Activated CD8-positive, alpha-beta T cell treated with anti-CD3 and anti-CD28 coated beads, Interleukin-2, amount 10 ng/mL, durations not matched to agents 7 days and 5 days (primary cell): ENCODE data around the gene TMEM132C. TPM values are rescaled to one million over a fixed set of nuclear protein-coding genes. Genes with fewer than 3 reads are reported as not detected.

Source experiments
- ATAC-seq: fragments of 150-1000 bp; cut with Tn5 transposase; one replicate; pipeline ENCODE4 v1.10.0; 2021; ENCODE audit warnings: moderate library complexity
- CTCF ChIA-PET: fragments of 350-600 bp; sonication (Branson Sonifier 250); formaldehyde crosslinking; loops from one replicate; lab custom pipeline; 2021; ENCODE audit warnings: antibody characterized with exemption; lab: Charles Lee
- POLR2A ChIA-PET: fragments of 350-600 bp; sonication (Branson Sonifier 250); formaldehyde crosslinking; loops from one replicate; lab custom pipeline; 2021; ENCODE audit warnings: antibody characterized with exemption; lab: Charles Lee
- DNase-seq: peaks from one replicate; pipeline ENCODE4 v3.0.0-alpha.2; 2020
- H3K27ac Mint-ChIP-seq: one replicate; pipeline ENCODE4 v1.8.0; 2021; ENCODE audit warnings: mild to moderate bottlenecking, mixed read lengths
- H3K27me3 Mint-ChIP-seq: one replicate; pipeline ENCODE4 v1.8.0; 2021; ENCODE audit warnings: low read depth, mixed read lengths
- H3K36me3 Mint-ChIP-seq: one replicate; pipeline ENCODE4 v1.8.0; 2021; ENCODE audit warnings: low read depth, mixed read lengths
- H3K4me1 Mint-ChIP-seq: one replicate; pipeline ENCODE4 v1.8.0; 2021; ENCODE audit warnings: low read depth, mixed read lengths
- H3K4me3 Mint-ChIP-seq: one replicate; pipeline ENCODE4 v1.8.0; 2021; ENCODE audit warnings: mild to moderate bottlenecking, mixed read lengths
- H3K9me3 Mint-ChIP-seq: one replicate; pipeline ENCODE4 v1.8.0; 2022; ENCODE audit warnings: mixed read lengths; ENCODE audit not compliant: insufficient read depth
- total RNA-seq, 2 experiments: library from RNA; stranded (reverse); gene quantifications; one replicate each; pipeline ENCODE4 v1.2.3, GENCODE V29; 2021

The TMEM132C gene
- total RNA-seq, 2 experiments from 2014 or later, result not detected

GRCh38 chr12:128695697-128696096, 428.7 kb downstream of the TMEM132C start:
- ChIA-PET POLR2A (no interaction called here), CTCF (no interaction called here)
- Mint-ChIP-seq H3K36me3 (no peaks in the 10 kb centered on the region), H3K9me3 (no peaks in the 10 kb centered on the region), H3K27ac (no peak overlapping the region), H3K4me3 (no peak overlapping the region), H3K27me3 (no peaks in the 10 kb centered on the region), H3K4me1 (no peaks in the 10 kb centered on the region)
- DNase-seq (no peak), ATAC-seq (no peak)

- ChIA-PET CTCF (no interaction called here), POLR2A (no interaction called here)
- ATAC-seq (no peak), DNase-seq (no peak)
- Mint-ChIP-seq H3K4me3 (no peak overlapping the region), H3K27me3 (no peaks in the 10 kb centered on the region), H3K4me1 (no peaks in the 10 kb centered on the region), H3K9me3 (no peaks in the 10 kb centered on the region), H3K36me3 (no peaks in the 10 kb centered on the region), H3K27ac (no peak overlapping the region)
These were observed 431.5 kb downstream of the TMEM132C start for GRCh38 chr12:128698301-128698972.

GRCh38 chr12:128699106-128699505, 432.1 kb downstream of the TMEM132C start:
- no peaks in the 10 kb centered on the region for H3K9me3 Mint-ChIP-seq
- ATAC-seq, result no peak
- no peaks in the 10 kb centered on the region for H3K36me3 Mint-ChIP-seq
- no peak for DNase-seq
- ChIA-PET POLR2A (no interaction called here), CTCF (no interaction called here)
- no peaks in the 10 kb centered on the region for H3K27me3 Mint-ChIP-seq
- no peak overlapping the region for H3K27ac Mint-ChIP-seq
- no peaks in the 10 kb centered on the region for H3K4me1 Mint-ChIP-seq
- no peak overlapping the region for H3K4me3 Mint-ChIP-seq

DNA sequence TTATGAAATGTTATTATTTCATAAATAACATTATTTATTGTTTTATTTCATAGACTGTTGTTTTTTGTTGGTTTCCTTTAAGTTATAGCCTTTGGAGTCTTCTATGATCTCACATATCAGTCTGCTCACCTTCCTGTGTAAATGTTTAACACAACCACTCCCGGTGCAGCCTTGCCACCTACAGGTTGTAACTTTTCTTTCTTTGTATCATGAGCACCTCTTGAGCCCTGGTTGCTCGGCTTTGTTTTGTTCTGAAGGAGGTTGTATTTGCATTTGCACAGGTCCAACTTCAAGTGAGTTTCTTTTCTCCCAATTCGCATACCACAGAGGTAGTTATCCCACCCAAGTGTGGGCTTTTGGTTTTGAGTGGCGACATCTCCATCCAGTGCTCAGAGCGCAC, 435.4 kb downstream of the TMEM132C start:
- no peaks in the 10 kb centered on the region for H3K9me3 Mint-ChIP-seq
- POLR2A ChIA-PET, result no interaction called here
- H3K4me1 Mint-ChIP-seq, result no peaks in the 10 kb centered on the region
- H3K4me3 Mint-ChIP-seq, result no peak overlapping the region
- DNase-seq (no peak), ATAC-seq (no peak)
- H3K27me3 Mint-ChIP-seq, result no peaks in the 10 kb centered on the region
- CTCF ChIA-PET, result no interaction called here
- no peaks in the 10 kb centered on the region for H3K36me3 Mint-ChIP-seq
- H3K27ac Mint-ChIP-seq, result no peak overlapping the region

GRCh38 chr12:128705140-128705539, 438.2 kb downstream of the TMEM132C start:
- CTCF ChIA-PET, result no interaction called here
- no peaks in the 10 kb centered on the region for H3K4me1 Mint-ChIP-seq
- H3K27ac Mint-ChIP-seq, result no peak overlapping the region
- no peaks in the 10 kb centered on the region for H3K9me3 Mint-ChIP-seq
- no peak overlapping the region for H3K4me3 Mint-ChIP-seq
- POLR2A ChIA-PET, result no interaction called here
- ATAC-seq (no peak), DNase-seq (no peak)
- H3K27me3 Mint-ChIP-seq, result no peaks in the 10 kb centered on the region
- H3K36me3 Mint-ChIP-seq, result no peaks in the 10 kb centered on the region

DNA sequence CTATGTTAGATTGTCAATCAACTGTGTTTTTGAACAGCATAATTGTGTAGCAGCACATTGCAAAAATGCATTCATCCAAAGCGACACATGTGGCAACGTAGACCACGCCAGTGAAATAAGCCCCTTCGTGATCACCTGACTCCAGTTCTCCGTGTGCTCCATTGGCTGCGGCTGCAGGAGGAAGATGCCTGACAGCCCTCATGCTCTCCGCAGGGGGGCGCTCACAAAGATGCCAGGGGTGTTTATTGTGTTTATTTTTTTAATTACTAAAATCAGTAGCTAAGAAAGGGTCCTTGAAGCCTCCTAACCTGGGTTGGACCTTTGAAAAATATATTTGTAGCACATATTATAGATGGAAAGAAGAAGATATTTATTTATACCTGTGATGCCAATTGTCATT, 440.5 kb downstream of the TMEM132C start:
- Mint-ChIP-seq H3K9me3 (no peaks in the 10 kb centered on the region), H3K4me1 (no peaks in the 10 kb centered on the region), H3K27me3 (no peaks in the 10 kb centered on the region), H3K36me3 (no peaks in the 10 kb centered on the region), H3K4me3 (no peak overlapping the region), H3K27ac (no peak overlapping the region)
- ChIA-PET CTCF (no interaction called here), POLR2A (no interaction called here)
- ATAC-seq, result no peak
- no peak for DNase-seq

- Mint-ChIP-seq H3K27me3 (no peaks in the 10 kb centered on the region), H3K36me3 (no peaks in the 10 kb centered on the region), H3K9me3 (no peaks in the 10 kb centered on the region), H3K4me1 (no peaks in the 10 kb centered on the region), H3K27ac (no peak overlapping the region), H3K4me3 (no peak overlapping the region)
- DNase-seq, result no peak
- CTCF ChIA-PET, result no interaction called here
- POLR2A ChIA-PET, result no interaction called here
- ATAC-seq, result no peak
These were observed 441.8 kb downstream of the TMEM132C start for GRCh38 chr12:128708789-128709188.

DNA sequence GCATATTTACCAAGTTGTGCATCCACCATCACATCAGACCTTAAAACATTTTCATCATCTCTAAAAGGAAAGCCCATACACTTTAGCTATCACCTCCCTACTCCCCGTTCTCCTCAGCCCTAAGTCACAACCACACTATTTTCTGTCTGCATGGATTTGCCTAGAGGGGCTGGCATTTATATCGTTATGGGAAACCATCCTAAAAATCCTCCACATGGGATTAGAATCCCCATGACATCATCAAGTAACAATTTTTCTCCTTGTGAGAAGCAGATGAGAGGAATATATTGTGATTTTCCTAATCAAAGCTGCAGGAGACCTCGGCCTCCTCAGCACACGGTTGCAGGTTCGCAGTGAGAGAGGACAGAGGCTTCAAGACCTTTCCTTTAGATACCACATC, 442.7 kb downstream of the TMEM132C start:
- Mint-ChIP-seq H3K27me3 (no peaks in the 10 kb centered on the region), H3K4me1 (no peaks in the 10 kb centered on the region), H3K9me3 (peaks cover 3% of the 10 kb centered on the region), H3K4me3 (no peak overlapping the region), H3K27ac (no peak overlapping the region), H3K36me3 (no peaks in the 10 kb centered on the region)
- no peak for ATAC-seq
- POLR2A ChIA-PET, result no interaction called here
- CTCF ChIA-PET, result no interaction called here
- DNase-seq, result no peak

DNA sequence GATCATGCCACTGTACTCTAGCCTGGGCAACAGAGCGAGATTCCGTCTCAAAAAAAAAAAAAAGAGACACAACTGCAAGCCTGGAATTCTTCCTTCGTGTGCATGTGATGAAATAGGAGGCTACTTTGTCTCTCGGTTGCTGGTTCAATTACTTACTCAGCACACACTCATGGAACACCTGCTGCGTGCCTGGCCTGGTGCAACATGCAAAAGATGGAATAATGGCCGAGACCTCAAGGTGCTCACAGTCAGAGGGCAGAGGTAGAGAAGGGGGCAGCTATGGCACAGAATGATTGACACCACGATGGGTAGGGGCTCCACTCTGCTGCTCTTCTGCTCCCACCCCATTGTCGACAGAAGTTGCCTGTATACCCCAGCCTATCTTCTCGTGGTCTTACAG, 444.5 kb downstream of the TMEM132C start:
- ChIA-PET CTCF (no interaction called here), POLR2A (no interaction called here)
- no peak overlapping the region for H3K4me3 Mint-ChIP-seq
- H3K27ac Mint-ChIP-seq, result no peak overlapping the region
- no peaks in the 10 kb centered on the region for H3K4me1 Mint-ChIP-seq
- H3K36me3 Mint-ChIP-seq, result no peaks in the 10 kb centered on the region
- no peak for DNase-seq
- peaks cover 3% of the 10 kb centered on the region for H3K9me3 Mint-ChIP-seq
- ATAC-seq, result no peak
- no peaks in the 10 kb centered on the region for H3K27me3 Mint-ChIP-seq

- CTCF ChIA-PET, result no interaction called here
- Mint-ChIP-seq H3K4me1 (no peaks in the 10 kb centered on the region), H3K4me3 (no peak overlapping the region), H3K27me3 (no peaks in the 10 kb centered on the region), H3K27ac (no peak overlapping the region), H3K36me3 (no peaks in the 10 kb centered on the region), H3K9me3 (peaks cover 3% of the 10 kb centered on the region)
- DNase-seq (no peak), ATAC-seq (no peak)
- POLR2A ChIA-PET, result no interaction called here
These were observed 445.7 kb downstream of the TMEM132C start for GRCh38 chr12:128712622-128713021.

DNA sequence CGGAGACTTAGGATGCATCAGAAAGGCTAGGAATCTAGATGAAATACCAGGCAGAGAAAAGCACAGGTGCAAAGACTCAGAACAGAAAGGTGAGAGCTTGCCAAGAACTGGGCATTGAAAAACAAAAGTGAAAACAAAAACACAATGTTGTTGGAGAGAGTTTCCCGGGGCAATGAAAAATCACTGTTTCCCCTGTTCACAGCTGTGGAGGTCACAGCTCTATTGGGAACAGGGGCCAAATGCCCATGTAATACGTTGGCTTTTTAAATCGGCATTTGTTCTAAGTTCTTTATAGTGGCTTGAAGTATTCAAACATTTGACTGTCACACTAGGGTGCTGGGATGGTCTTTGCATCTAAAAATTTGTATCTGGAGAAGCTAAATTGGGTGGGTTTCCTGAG, 448.5 kb downstream of the TMEM132C start:
- ATAC-seq, result no peak
- H3K9me3 Mint-ChIP-seq, result peaks cover 12% of the 10 kb centered on the region
- no peaks in the 10 kb centered on the region for H3K27me3 Mint-ChIP-seq
- CTCF ChIA-PET, result no interaction called here
- no peak overlapping the region for H3K4me3 Mint-ChIP-seq
- H3K4me1 Mint-ChIP-seq, result no peaks in the 10 kb centered on the region
- POLR2A ChIA-PET, result no interaction called here
- no peaks in the 10 kb centered on the region for H3K36me3 Mint-ChIP-seq
- no peak for DNase-seq
- H3K27ac Mint-ChIP-seq, result no peak overlapping the region

- no peak overlapping the region for H3K4me3 Mint-ChIP-seq
- ChIA-PET CTCF (no interaction called here), POLR2A (no interaction called here)
- peaks cover 2% of the 10 kb centered on the region for H3K27me3 Mint-ChIP-seq
- DNase-seq, result no peak
- no peak overlapping the region for H3K27ac Mint-ChIP-seq
- H3K9me3 Mint-ChIP-seq, result peaks cover 4% of the 10 kb centered on the region
- no peaks in the 10 kb centered on the region for H3K4me1 Mint-ChIP-seq
- H3K36me3 Mint-ChIP-seq, result no peaks in the 10 kb centered on the region
- ATAC-seq, result no peak
These were observed 457.6 kb downstream of the TMEM132C start for GRCh38 chr12:128724468-128725046.

DNA sequence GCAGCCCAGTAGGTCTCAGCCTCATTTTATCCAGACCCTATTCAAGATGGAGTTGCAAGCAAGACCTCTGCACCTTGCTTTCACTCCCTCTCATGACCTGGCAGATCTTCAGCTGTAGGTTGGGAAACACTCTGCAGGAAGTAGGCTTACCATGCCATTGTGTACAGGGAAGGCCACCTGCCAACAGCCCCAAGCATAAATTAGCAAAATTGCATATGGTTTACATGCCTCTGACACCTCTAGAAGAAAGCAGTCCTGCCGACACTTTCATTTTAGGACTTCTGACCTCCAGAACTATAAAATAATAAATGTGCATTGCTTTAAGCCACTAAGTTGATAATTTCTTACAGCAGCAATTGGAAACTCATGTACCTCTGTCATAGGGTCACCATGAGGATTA, 459.9 kb downstream of the TMEM132C start:
- Mint-ChIP-seq H3K9me3 (no peaks in the 10 kb centered on the region), H3K4me1 (no peaks in the 10 kb centered on the region), H3K36me3 (no peaks in the 10 kb centered on the region), H3K4me3 (no peak overlapping the region), H3K27ac (no peak overlapping the region), H3K27me3 (peaks cover 4% of the 10 kb centered on the region)
- ATAC-seq (no peak), DNase-seq (no peak)
- ChIA-PET CTCF (no interaction called here), POLR2A (no interaction called here)
